SK-N-SH (cell line): Measurements from ENCODE around the gene SORCS3. TPM values are rescaled to one million over a fixed set of nuclear protein-coding genes. Genes with fewer than 3 reads are reported as not detected.

Experiments used
- CTCF ChIA-PET: fragments of 300-600, 350-600 bp; formaldehyde crosslinking; extraction: SDS; loops from one replicate; lab custom pipeline; 2021; lab: Yijun Ruan, JAX
- POLR2A ChIA-PET: fragments of 350-600 bp; sonication (Branson Sonifier 250); formaldehyde crosslinking; extraction: SDS; loops from one replicate; lab custom pipeline; 2020; ENCODE audit warnings: antibody characterized with exemption, inconsistent platforms; lab: Yijun Ruan, JAX
- DNase-seq: peaks from one replicate; pipeline ENCODE4 v3.0.0; 2012
- H2AFZ ChIP-seq: fragments of 200-600 bp; sonication (generic); 2 replicates; pipeline ENCODE4 v1.8.1; 2016; ENCODE audit warnings: antibody characterized with exemption, mild to moderate bottlenecking, low read depth
- H3F3A ChIP-seq: fragments of 200-600 bp; sonication (generic); replicated peaks from 2 replicates; pipeline ENCODE3; 2016; ENCODE audit warnings: antibody characterized with exemption, mild to moderate bottlenecking; ENCODE audit not compliant: insufficient read depth
- H3K27ac ChIP-seq, 2 experiments: fragments of 200-500 bp in 1 of 2; fragments of 200-600 bp in 1 of 2; sonication (Bioruptor generic) in 1 of 2; sonication (generic), shearing (Covaris generic) in 1 of 2; 2 replicates each; pipeline versions ENCODE4 v1.5.1 to v1.6.1; 2014 to 2016; ENCODE audit warnings: low read depth in 2 of 2, inconsistent platforms in 1 of 2, low read length in 1 of 2, mild to moderate bottlenecking in 1 of 2, mixed read lengths in 1 of 2
- H3K27me3 ChIP-seq: fragments of 200-600 bp; sonication (generic), shearing (Covaris generic); 2 replicates; pipeline ENCODE4 v1.6.1; 2016; ENCODE audit warnings: mixed run types; ENCODE audit not compliant: insufficient read depth
- H3K36me3 ChIP-seq, 2 experiments: fragments of 200-500 bp in 1 of 2; fragments of 200-600 bp in 1 of 2; sonication (Bioruptor generic) in 1 of 2; sonication (generic) in 1 of 2; replicated peaks in 1 of 2; 2 replicates each; pipeline versions ENCODE3 to v1.5.1; 2014 to 2016; ENCODE audit warnings: low read length in 1 of 2, mild to moderate bottlenecking in 1 of 2; ENCODE audit not compliant: insufficient read depth in 2 of 2, control insufficient read depth in 1 of 2
- H3K4me1 ChIP-seq, 2 experiments: fragments of 200-500 bp in 1 of 2; fragments of 200-600 bp in 1 of 2; sonication (Bioruptor generic) in 1 of 2; sonication (generic), shearing (Covaris generic) in 1 of 2; 2 replicates each; pipeline versions ENCODE4 v1.5.1 to v1.6.1; 2014 to 2016; ENCODE audit warnings: low read depth in 1 of 2, low read length in 1 of 2, mixed run types in 1 of 2; ENCODE audit not compliant: insufficient read depth in 2 of 2, control insufficient read depth in 1 of 2
- H3K4me2 ChIP-seq: fragments of 200-600 bp; sonication (generic), shearing (Covaris generic); 2 replicates; pipeline ENCODE4 v1.6.1; 2017; ENCODE audit warnings: mixed run types
- H3K4me3 ChIP-seq, 2 experiments: fragments of 200-500 bp in 1 of 2; fragments of 200-600 bp in 1 of 2; sonication (Bioruptor generic) in 1 of 2; sonication (generic), shearing (Covaris generic) in 1 of 2; 2 replicates each; pipeline versions ENCODE4 v1.5.1 to v1.8.1; 2014 to 2016; ENCODE audit warnings: low read depth in 2 of 2, inconsistent platforms in 1 of 2, low read length in 1 of 2, mild to moderate bottlenecking in 1 of 2, mixed read lengths in 1 of 2, moderate library complexity in 1 of 2
- H3K79me2 ChIP-seq: fragments of 200-600 bp; sonication (generic); 2 replicates; pipeline ENCODE4 v1.8.1; 2017; ENCODE audit warnings: mild to moderate bottlenecking; ENCODE audit not compliant: insufficient read depth
- H3K9ac ChIP-seq: fragments of 200-600 bp; sonication (generic); 2 replicates; pipeline ENCODE4 v1.6.1; 2017; ENCODE audit warnings: mixed run types
- H3K9me2 ChIP-seq: fragments of 200-600 bp; sonication (generic); 2 replicates; pipeline ENCODE4 v1.6.1; 2017; ENCODE audit warnings: mixed run types
- H3K9me3 ChIP-seq: fragments of 200-600 bp; sonication (generic); 2 replicates; pipeline ENCODE4 v1.6.1; 2017; ENCODE audit warnings: mixed run types, mild to moderate bottlenecking, moderate library complexity
- H4K20me1 ChIP-seq: fragments of 200-600 bp; sonication (generic); 2 replicates; pipeline ENCODE4 v1.6.1; 2017; ENCODE audit warnings: mild to moderate bottlenecking, mixed run types; ENCODE audit not compliant: insufficient read depth
- ELF1 ChIP-seq: IDR thresholded peaks from 2 replicates; pipeline ENCODE4 v1.4.0; 2012
- EZH2phosphoT487 ChIP-seq: fragments of 200-600 bp; sonication (generic); IDR thresholded peaks from 2 replicates; pipeline ENCODE4 v1.6.1; 2017; ENCODE audit warnings: low read depth, mixed run types, mild to moderate bottlenecking, antibody characterized with exemption, moderate library complexity, borderline replicate concordance
- FOSL2 ChIP-seq: IDR thresholded peaks from 2 replicates; pipeline ENCODE4 v1.4.0; 2012; ENCODE audit warnings: low read depth, mild to moderate bottlenecking, moderate library complexity, borderline replicate concordance
- FOXJ3 ChIP-seq: sonication (generic); formaldehyde crosslinking; IDR thresholded peaks from 2 replicates; pipeline ENCODE4 v1.5.1; 2020; ENCODE audit warnings: mild to moderate bottlenecking, missing genetic modification reagents
- FOXM1 ChIP-seq: IDR thresholded peaks from 2 replicates; pipeline ENCODE4 v1.4.0; 2012; ENCODE audit warnings: low read depth, mild to moderate bottlenecking
- GABPA ChIP-seq: IDR thresholded peaks from 2 replicates; pipeline ENCODE4 v1.4.0; 2012; ENCODE audit warnings: low read depth, mild to moderate bottlenecking
- GATA2 ChIP-seq: sonication (generic); formaldehyde crosslinking; IDR thresholded peaks from 2 replicates; pipeline ENCODE4 v1.5.0; 2020; ENCODE audit warnings: mild to moderate bottlenecking, missing genetic modification reagents
- JUND ChIP-seq: IDR thresholded peaks from 2 replicates; pipeline ENCODE4 v1.4.0; 2012
- MAX ChIP-seq: IDR thresholded peaks from 2 replicates; pipeline ENCODE4 v1.4.0; 2012; ENCODE audit warnings: low read depth
- MEF2A ChIP-seq: IDR thresholded peaks from 2 replicates; pipeline ENCODE4 v1.4.0; 2012; ENCODE audit warnings: low read depth, borderline replicate concordance
- MXI1 ChIP-seq: IDR thresholded peaks from 2 replicates; pipeline ENCODE4 v1.6.1; 2012; ENCODE audit warnings: mild to moderate bottlenecking, low read depth, low read length, improper control_type of control experiment
- NFIC ChIP-seq: IDR thresholded peaks from 2 replicates; pipeline ENCODE4 v1.4.0; 2012; ENCODE audit warnings: borderline replicate concordance
- POLR2AphosphoS5 ChIP-seq: IDR thresholded peaks from 2 replicates; pipeline ENCODE4 v1.6.1; 2012; ENCODE audit warnings: low read depth, low read length
- RXRA ChIP-seq: IDR thresholded peaks from 2 replicates; pipeline ENCODE4 v1.4.0; 2012; ENCODE audit warnings: low read depth, mild to moderate bottlenecking, borderline replicate concordance
- SIN3A ChIP-seq: IDR thresholded peaks from 2 replicates; pipeline ENCODE4 v1.6.1; 2012; ENCODE audit warnings: low read depth, mild to moderate bottlenecking, low read length, moderate library complexity, borderline replicate concordance
- TAF1 ChIP-seq: IDR thresholded peaks from 2 replicates; pipeline ENCODE4 v1.6.1; 2012; ENCODE audit warnings: low read depth, mild to moderate bottlenecking, low read length, moderate library complexity, borderline replicate concordance
- YY1 ChIP-seq: IDR thresholded peaks from 2 replicates; pipeline ENCODE4 v1.4.0; 2012; ENCODE audit warnings: low read depth, mild to moderate bottlenecking
- WGBS: methylation state at CpG from one replicate; pipeline ENCODE4 v1.1.6; 2017; ENCODE audit warnings: low lambda C conversion rate; 5-methylcytosine and 5-hydroxymethylcytosine counted together
- polyA plus RNA-seq, 3 experiments: library from polyadenylated mRNA; depleted of rRNA; stranded (reverse); fragments of >200 nt; gene quantifications; 2 replicates each; pipeline ENCODE4 v1.2.3, GENCODE V29; 2012
- TF ChIP-seq, protein P1 (sequence below): fragments of 150-350 bp; IDR thresholded peaks from 2 replicates; pipeline ENCODE4 v1.6.1; 2017; ENCODE audit warnings: antibody characterized with exemption, low read length, low read depth, borderline replicate concordance
- TF ChIP-seq, protein P2 (sequence below): IDR thresholded peaks from 2 replicates; pipeline ENCODE4; 2012

Gene SORCS3
- polyA plus RNA-seq, 1 of the 3 experiments (the other 2 are of a cell fraction): not detected

GRCh38 chr10:105044902-105045301 lies 403.8 kb downstream of the SORCS3 start:
- TF ChIP-seq EZH2phosphoT487 (no peak), MEF2A (no peak), YY1 (no peak), JUND (no peak), GATA2 (CRISPR knock-in tag) (no peak), RXRA (no peak), ELF1 (no peak), FOSL2 (no peak), FOXM1 (no peak), MAX (no peak), FOXJ3 (CRISPR knock-in tag) (no peak), POLR2AphosphoS5 (no peak), TAF1 (no peak), MXI1 (no peak)
- TF ChIP-seq, protein P1, sequence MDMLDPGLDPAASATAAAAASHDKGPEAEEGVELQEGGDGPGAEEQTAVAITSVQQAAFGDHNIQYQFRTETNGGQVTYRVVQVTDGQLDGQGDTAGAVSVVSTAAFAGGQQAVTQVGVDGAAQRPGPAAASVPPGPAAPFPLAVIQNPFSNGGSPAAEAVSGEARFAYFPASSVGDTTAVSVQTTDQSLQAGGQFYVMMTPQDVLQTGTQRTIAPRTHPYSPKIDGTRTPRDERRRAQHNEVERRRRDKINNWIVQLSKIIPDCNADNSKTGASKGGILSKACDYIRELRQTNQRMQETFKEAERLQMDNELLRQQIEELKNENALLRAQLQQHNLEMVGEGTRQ: no peak
- TF ChIP-seq, protein P2, sequence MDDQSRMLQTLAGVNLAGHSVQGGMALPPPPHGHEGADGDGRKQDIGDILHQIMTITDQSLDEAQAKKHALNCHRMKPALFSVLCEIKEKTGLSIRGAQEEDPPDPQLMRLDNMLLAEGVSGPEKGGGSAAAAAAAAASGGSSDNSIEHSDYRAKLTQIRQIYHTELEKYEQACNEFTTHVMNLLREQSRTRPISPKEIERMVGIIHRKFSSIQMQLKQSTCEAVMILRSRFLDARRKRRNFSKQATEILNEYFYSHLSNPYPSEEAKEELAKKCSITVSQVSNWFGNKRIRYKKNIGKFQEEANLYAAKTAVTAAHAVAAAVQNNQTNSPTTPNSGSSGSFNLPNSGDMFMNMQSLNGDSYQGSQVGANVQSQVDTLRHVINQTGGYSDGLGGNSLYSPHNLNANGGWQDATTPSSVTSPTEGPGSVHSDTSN: no peak
- POLR2A ChIA-PET: no interaction called here

DNA sequence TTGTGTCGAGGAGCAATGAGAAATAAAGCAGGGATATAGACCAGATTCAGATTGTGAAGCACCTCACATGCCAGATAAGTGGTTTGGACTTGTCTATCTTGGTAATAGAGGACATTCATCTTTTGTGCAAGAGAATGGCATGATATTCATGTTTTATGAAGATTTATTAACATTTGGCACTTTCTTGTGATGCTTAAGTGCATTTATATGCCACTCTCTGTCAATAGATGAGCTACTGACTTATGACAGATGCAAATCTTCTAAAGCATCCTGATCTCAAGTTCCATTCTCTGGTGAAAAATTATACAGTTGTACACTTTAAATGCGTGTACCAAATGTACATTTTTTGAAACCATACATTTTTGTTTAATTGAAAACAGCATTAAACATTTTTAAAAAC lies 415.3 kb downstream of the SORCS3 start:
- H3K27ac ChIP-seq: no peak overlapping the region
- H3K79me2 ChIP-seq: no peaks in the 10 kb centered on the region
- no peaks in the 10 kb centered on the region for H3K4me1 ChIP-seq
- H3F3A ChIP-seq: no peaks in the 10 kb centered on the region
- H3K9ac ChIP-seq: no peak overlapping the region
- POLR2A ChIA-PET: no interaction called here
- TF ChIP-seq GABPA: no peak
- no peak for TF ChIP-seq NFIC
- TF ChIP-seq MXI1: no peak
- no peak for TF ChIP-seq FOXM1
- no peak for TF ChIP-seq YY1
- TF ChIP-seq SIN3A: no peak
- no peak for TF ChIP-seq MAX
- TF ChIP-seq, protein P2: no peak
- TF ChIP-seq POLR2AphosphoS5: no peak
- CTCF ChIA-PET: no interaction called here
- WGBS: 8% methylated on average over 2 of the region's 2 CpGs
- no peaks in the 10 kb centered on the region for H3K36me3 ChIP-seq
- H4K20me1 ChIP-seq: no peaks in the 10 kb centered on the region
- no peaks in the 10 kb centered on the region; the same call in 1 of the 2 replicates for H3K9me3 ChIP-seq
- H3K27me3 ChIP-seq: no peaks in the 10 kb centered on the region
- no peak for DNase-seq
- H3K4me3 ChIP-seq: no peak overlapping the region
- H3K9me2 ChIP-seq: no peaks in the 10 kb centered on the region
- H3K4me2 ChIP-seq: no peak overlapping the region
- no peak overlapping the region for H2AFZ ChIP-seq

More at GRCh38 chr10:105044902-105045301, 403.8 kb downstream of the SORCS3 start:
- Histone ChIP-seq H4K20me1 (no peaks in the 10 kb centered on the region), H3K27me3 (no peaks in the 10 kb centered on the region), H2AFZ (no peak overlapping the region), H3K4me2 (no peak overlapping the region), H3K9me3 (no peaks in the 10 kb centered on the region), H3K36me3 (no peaks in the 10 kb centered on the region), H3K9ac (no peak overlapping the region), H3K79me2 (no peaks in the 10 kb centered on the region), H3K4me1 (no peaks in the 10 kb centered on the region), H3K4me3 (no peak overlapping the region), H3F3A (no peaks in the 10 kb centered on the region), H3K27ac (no peak overlapping the region), H3K9me2 (no peaks in the 10 kb centered on the region)
- 9% methylated on average over 3 of the region's 3 CpGs for WGBS
- no peak for DNase-seq
- CTCF ChIA-PET: no interaction called here
